PFSK-1 (cell line): ENCODE results near the gene SLC9B1.

Source experiments
- POLR2AphosphoS5 ChIP-seq: IDR thresholded peaks from 2 replicates; pipeline ENCODE4 v1.6.1; 2012; ENCODE audit warnings: low read depth, mild to moderate bottlenecking, control low read depth, low read length, moderate library complexity
- REST ChIP-seq, 2 experiments: IDR thresholded peaks; 2 replicates each; pipeline versions ENCODE4 v1.6.1 to v1.8.0; 2011 to 2012; ENCODE audit warnings: low read depth in 2 of 2, low read length in 2 of 2, control low read depth in 1 of 2, inconsistent platforms in 1 of 2, mild to moderate bottlenecking in 1 of 2, moderate library complexity in 1 of 2; ENCODE audit not compliant: insufficient read depth in 1 of 2

- no peak for TF ChIP-seq POLR2AphosphoS5
- TF ChIP-seq REST (IDR thresholded peaks at IDR 0.05; ENCODE audit: insufficient read depth in 1 of 2, low read depth in 2 of 2, low read length in 2 of 2) = no peak
These were observed 149.8 kb downstream of the SLC9B1 start for GRCh38 chr4:102869569-102870197.
